GM12874 (cell line): ENCODE results near the gene ZDHHC18.

Source experiments
- CTCF ChIP-seq: IDR thresholded peaks from 2 replicates; pipeline ENCODE4 v1.5.1; 2011; ENCODE audit warnings: low read depth, mild to moderate bottlenecking, control low read depth, low read length, moderate library complexity; ENCODE audit not compliant: insufficient read depth

Gene ZDHHC18

GRCh38 chr1:26874896-26875295 is 48.4 kb downstream of the ZDHHC18 start:
- no peak for TF ChIP-seq CTCF

DNA sequence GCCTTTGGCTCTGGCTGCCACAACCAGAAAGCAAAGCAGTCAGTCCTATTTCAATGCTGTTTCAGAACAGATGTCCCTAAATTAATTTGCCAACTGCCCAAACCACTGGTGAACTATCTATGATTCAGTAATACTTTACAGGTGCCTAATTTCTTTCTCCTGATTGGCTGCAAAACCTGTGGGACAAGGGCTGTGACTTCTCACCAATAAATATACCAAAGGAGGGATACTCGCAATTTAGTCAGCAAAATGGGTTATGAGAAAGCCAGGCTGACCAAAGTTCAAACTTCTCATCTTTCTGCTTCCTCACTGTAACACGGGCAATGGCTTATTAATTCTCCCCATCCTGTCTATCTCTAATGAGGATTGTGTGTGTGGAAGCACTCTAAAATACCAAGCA is 50.8 kb downstream of the ZDHHC18 start:
- no peak for TF ChIP-seq CTCF

GRCh38 chr1:26879793-26880192 is 53.3 kb downstream of the ZDHHC18 start:
- TF ChIP-seq CTCF: no peak

DNA sequence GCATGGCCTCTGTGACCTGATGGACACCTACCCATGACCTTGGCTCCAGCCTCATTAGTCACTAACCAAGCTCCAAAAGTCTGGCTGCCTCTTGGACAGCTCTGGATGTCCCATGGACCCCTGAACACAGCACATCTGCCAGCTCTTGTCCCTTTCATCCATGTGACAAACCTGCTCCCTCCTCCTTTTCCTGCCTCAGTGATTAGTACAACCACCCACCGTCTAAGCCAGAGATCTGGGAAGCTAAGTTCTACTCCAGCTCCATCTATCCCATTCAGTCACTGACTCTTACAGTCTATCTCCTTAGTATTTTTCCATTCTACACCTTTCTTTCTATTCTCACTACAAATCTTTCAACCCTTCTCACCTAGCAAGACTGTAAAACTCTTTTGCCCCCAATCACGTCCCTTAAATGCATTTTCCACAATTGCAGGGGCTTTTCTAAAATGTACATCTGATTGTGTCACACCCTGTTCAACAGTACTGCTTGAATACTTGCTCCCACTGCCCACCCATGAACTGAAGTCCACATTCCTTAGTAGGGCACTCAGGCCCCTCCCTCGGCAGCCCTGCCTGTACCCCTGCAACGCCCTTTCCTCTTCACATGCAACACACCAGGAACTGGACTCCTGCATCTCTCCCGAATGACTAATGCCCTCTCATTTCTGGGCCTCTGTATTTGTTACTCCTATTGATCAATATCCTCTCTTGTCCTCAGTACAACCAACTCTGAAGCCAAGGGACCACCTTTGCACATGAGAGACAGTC is 56.4 kb downstream of the ZDHHC18 start:
- no peak for TF ChIP-seq CTCF

- no peak; the same call in 1 of the 2 replicates for TF ChIP-seq CTCF
These were observed 60.6 kb downstream of the ZDHHC18 start for GRCh38 chr1:26887125-26887524.

DNA sequence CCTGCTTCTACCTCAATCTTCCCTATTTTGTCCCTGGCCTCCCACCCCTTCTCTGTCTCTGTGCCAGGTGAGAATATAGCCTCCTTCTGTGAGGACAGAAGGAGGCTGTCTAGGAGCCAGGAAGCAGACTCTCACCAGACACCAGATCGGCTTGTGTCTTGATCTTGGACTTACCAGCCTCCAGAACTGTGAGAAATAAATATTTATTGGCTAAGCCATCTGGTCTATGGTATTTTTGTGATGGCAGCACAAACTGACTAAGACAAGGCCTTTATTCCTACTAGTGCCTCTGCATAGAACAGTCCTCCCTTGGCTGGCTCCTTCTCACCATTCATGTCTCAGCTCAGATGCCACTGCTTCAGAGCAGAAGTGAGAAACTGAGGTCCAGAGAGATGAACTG is 61.7 kb downstream of the ZDHHC18 start:
- no peak for TF ChIP-seq CTCF

GRCh38 chr1:26889551-26890466 is 63.3 kb downstream of the ZDHHC18 start, which contains the start of gene GPN2:
TSS of gene GPN2 (minus strand) at chr1:26890283. CDS start at chr1:26890096, 187 bp downstream.
- TF ChIP-seq CTCF: no peak
